Hepatocyte (in vitro differentiated cells): Measurements from ENCODE around the gene ASPDH.

Experiments
- EZH2 ChIP-seq: fragments of 200-600 bp; sonication (generic); IDR thresholded peaks from 2 replicates; pipeline ENCODE4 v1.6.1; 2016; ENCODE audit warnings: antibody characterized with exemption, mild to moderate bottlenecking, borderline replicate concordance
- TF ChIP-seq, protein P1 (sequence below): fragments of 200-600 bp; sonication (generic); IDR thresholded peaks from 2 replicates; pipeline ENCODE4 v1.5.1; 2016; ENCODE audit warnings: antibody characterized with exemption, mild to moderate bottlenecking; ENCODE audit not compliant: poor library complexity

GRCh38 chr19:50518091-50519005, 4.6 kb upstream of the ASPDH start:
- TF ChIP-seq EZH2, result no peak
- TF ChIP-seq, protein P1, sequence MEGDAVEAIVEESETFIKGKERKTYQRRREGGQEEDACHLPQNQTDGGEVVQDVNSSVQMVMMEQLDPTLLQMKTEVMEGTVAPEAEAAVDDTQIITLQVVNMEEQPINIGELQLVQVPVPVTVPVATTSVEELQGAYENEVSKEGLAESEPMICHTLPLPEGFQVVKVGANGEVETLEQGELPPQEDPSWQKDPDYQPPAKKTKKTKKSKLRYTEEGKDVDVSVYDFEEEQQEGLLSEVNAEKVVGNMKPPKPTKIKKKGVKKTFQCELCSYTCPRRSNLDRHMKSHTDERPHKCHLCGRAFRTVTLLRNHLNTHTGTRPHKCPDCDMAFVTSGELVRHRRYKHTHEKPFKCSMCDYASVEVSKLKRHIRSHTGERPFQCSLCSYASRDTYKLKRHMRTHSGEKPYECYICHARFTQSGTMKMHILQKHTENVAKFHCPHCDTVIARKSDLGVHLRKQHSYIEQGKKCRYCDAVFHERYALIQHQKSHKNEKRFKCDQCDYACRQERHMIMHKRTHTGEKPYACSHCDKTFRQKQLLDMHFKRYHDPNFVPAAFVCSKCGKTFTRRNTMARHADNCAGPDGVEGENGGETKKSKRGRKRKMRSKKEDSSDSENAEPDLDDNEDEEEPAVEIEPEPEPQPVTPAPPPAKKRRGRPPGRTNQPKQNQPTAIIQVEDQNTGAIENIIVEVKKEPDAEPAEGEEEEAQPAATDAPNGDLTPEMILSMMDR, result no peak
